Measurements from ENCODE around the gene ALKBH8.

- no peak for TF ChIP-seq FOSL2 (IDR thresholded peaks at IDR 0.05)
- no peak for TF ChIP-seq FOSL2 (CRISPR knock-in tag; IDR thresholded peaks at IDR 0.05)
- no peak for TF ChIP-seq SMC3 (IDR thresholded peaks at IDR 0.05)
- TF ChIP-seq CTCF (IDR thresholded peaks at IDR 0.05), result no peak
- TF ChIP-seq ELK1 (IDR thresholded peaks at IDR 0.05; ENCODE audit: low read depth, low read length), result no peak
- no peak for TF ChIP-seq CHD4 (IDR thresholded peaks at IDR 0.05; ENCODE audit: borderline replicate concordance)
- no peak for TF ChIP-seq E2F6 (IDR thresholded peaks at IDR 0.05; ENCODE audit: borderline replicate concordance, low read depth)
- TF ChIP-seq SREBF2 (IDR thresholded peaks at IDR 0.05), result no peak
- no peak for TF ChIP-seq REST (IDR thresholded peaks at IDR 0.05)
- no peak for TF ChIP-seq POLR2A (IDR thresholded peaks at IDR 0.05; ENCODE audit: low read length)
- TF ChIP-seq MAFK (IDR thresholded peaks at IDR 0.05; ENCODE audit: partially characterized antibody), result no peak
- TF ChIP-seq NFE2L2 (conservative IDR thresholded peaks at IDR 0.05; ENCODE audit: low read length), result no peak
- TF ChIP-seq ZFP36 (IDR thresholded peaks at IDR 0.05; ENCODE audit: borderline replicate concordance, partially characterized antibody), result no peak
- TF ChIP-seq NPAS2 (CRISPR knock-in tag; IDR thresholded peaks at IDR 0.05; ENCODE audit: borderline replicate concordance), result no peak
Observed at GRCh38 chr11:107501713-107502112, 63.8 kb downstream of the ALKBH8 start.
